Stimulated activated CD4-positive, alpha-beta T cell treated with anti-CD3 and anti-CD28 coated beads, Interleukin-2, amount 100 ng/mL, for 24 hours (primary cell): ENCODE data around the gene PNMT.

Experiments used
- DNase-seq, 2 donors: peaks; one replicate each; pipeline ENCODE4 v3.0.0-alpha.2; 2020

PNMT gene

DNA sequence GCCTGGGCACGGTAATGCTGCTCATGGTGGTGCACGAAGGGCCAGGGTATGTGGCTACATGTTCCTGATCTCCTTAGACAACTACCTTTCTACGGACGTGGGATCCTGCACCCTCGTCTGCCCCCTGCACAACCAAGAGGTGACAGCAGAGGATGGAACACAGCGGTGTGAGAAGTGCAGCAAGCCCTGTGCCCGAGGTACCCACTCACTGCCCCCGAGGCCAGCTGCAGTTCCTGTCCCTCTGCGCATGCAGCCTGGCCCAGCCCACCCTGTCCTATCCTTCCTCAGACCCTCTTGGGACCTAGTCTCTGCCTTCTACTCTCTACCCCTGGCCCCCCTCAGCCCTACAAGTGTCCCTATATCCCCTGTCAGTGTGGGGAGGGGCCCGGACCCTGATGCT, 43.6 kb downstream of the PNMT start:
- no peak for DNase-seq

DNA sequence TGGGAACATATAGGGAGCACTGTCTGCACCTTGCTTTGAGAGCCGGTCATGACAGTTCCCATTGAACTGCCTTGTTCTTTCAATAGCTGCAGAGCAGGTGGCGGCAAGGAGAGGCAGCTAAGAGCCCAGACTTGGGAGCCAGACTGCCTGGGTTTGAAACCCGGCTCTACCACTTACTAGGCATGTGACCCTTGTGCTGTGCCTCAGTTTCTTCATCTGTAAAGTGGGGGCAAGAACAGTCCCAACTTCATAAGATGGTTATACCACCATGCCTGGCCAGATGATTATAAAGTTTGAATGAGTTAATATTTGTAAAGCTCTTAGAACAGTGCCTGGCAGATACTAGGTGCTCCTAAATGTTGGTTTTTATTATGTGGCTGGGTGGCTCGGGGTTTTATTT, 46.0 kb downstream of the PNMT start:
- DNase-seq = no peak

GRCh38 chr17:39715375-39716072, 47.3 kb downstream of the PNMT start:
- DNase-seq = no peak

DNA sequence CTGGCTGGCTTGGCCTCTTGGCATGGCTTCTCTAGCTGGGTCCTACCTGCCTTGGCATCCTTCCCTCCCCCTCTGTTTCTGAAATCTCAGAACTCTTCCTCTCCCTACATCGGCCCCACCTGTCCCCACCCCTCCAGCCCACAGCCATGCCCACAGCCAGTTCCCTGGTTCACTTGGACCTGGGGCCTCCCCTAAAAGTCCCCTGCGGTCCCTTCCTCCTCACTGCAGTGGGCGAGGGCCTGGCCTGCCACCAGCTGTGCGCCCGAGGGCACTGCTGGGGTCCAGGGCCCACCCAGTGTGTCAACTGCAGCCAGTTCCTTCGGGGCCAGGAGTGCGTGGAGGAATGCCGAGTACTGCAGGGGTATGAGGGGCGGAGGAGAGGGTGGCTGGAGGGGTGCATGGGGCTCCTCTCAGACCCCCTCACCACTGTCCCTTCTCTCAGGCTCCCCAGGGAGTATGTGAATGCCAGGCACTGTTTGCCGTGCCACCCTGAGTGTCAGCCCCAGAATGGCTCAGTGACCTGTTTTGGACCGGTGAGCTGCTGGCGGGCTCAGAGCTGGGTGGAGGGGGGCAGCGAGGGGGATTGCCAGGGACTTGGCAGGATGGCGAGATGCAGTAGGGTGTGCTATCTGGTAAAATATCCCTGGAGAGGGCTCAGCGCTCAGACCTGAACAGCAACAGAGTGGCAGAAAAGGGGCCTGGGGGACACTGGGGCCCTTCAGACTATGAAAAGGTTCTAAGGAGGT, 48.0 kb downstream of the PNMT start:
- no peak for DNase-seq

GRCh38 chr17:39716879-39717536, 48.8 kb downstream of the PNMT start:
- DNase-seq = no peak

- no peak for DNase-seq
Measured at GRCh38 chr17:39717660-39718059, 49.4 kb downstream of the PNMT start.

DNA sequence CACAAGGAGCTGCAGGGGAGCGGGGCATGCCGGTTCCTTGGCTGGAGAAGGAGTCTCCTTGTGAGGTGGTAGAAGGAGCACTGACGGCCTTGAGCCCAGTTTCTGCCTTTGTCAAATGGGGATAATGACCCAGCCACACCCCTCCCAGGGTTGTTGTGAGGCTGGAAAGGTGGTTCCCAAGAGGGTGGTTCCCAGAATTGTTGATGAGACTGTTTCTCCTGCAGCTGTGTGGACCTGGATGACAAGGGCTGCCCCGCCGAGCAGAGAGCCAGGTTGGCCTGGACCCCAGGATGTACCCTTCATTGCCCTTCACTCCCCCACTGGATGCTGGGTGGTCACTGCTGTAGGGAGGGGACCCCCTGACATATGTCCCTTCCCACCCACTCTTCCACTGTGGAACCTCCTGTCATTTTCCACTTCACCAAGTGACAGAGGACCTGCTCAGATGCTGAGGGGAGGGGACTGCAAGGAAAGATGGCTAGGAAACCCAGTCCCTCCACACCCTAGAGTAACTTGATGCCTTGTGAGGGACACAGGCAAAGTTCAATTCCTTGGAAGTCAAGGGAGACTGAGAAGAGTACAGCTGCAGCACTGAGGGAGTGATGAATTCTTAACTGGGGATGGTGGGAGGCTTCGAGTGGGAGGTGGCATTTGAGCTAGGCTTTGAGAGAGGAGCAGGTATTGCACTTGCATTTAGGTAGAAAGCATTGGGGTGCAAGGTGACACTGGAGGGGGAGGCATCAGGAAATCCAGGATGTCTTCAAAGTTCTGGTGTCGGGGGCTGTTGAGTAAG, 51.5 kb downstream of the PNMT start:
- DNase-seq = no peak
